HPDE6-E6E7 (cell line): ENCODE measurements around the gene NAT8L.

Experiments used
- DNase-seq: peaks from one replicate; pipeline ENCODE4 v3.0.0; 2011; ENCODE audit warnings: missing footprints; ENCODE audit errors: extremely low spot score

The NAT8L gene

DNA sequence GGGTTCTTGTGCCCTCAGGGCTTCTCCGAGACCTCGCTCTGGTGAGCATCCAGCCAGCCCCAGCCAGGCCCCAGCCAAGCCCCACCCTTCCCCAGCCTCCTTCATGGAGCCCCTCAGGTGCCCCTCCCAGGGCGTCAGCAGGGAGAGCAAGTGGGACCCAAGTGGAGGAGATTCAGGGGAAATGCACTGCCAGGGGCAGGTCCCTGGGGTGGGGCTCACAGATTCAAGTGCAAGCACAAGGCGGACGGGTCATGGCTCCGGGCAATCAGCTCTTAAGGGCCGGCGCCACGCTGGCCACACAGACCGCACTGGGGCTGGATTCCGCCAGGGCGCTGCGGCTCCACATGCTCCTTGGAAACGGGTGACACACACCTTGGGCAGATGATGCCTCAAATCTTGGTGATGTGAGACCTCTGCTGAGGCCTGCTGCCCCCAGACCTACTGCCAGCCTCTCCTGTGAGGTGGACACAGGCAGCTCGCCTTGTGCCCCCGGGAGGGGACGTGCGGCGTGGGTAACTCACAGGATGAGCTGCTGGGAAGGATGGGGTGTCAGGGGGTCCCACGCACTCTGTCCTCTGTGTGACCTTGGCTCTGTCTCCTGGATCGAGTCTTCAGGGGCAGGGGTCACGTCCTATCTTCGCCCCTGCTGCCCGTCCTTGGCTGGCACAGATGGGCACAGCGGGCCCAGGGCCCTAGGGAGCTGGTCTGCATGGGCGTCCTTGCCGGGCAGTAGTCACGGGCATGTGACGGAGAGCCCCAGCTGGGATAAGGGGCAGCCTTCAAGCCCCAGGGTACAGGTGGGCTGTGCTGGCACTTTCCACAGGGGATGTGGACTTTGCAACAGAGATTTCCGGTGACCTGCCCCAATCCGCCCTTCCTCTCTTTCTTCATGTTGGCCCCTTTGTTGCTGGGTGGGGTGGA is 17.1 kb downstream of the NAT8L start:
- DNase-seq: no peak

DNA sequence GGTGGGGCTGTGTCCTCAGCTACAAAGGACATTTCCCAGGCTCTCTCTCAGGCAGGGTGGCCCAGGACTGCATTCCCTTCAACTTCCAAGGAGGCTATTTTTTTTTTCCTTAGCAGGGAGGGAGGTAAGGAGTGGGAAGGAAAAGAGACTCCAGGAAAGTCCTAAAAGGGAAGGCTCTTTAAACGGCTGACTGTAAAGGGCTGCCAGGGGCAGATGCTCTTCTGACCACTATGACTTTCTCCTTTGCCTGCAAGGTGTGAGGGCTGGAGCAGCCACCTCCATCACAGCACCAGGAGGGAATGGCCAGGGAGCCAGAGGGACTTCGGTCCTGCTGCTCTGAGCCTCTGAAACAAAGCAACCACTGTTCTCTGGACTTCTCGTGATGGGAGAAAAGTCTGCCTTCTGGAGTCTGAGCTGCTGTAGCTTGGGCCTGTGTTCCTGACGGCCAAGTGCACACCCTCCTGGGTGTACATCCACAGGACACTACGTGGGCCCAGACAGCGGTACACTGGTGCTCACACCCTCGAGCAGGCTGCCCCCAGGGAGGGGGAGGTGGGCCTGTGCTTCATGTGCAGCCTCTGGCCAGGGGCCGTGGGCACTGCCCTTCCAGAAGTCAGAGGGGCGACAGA is 17.9 kb downstream of the NAT8L start:
- no peak for DNase-seq

DNA sequence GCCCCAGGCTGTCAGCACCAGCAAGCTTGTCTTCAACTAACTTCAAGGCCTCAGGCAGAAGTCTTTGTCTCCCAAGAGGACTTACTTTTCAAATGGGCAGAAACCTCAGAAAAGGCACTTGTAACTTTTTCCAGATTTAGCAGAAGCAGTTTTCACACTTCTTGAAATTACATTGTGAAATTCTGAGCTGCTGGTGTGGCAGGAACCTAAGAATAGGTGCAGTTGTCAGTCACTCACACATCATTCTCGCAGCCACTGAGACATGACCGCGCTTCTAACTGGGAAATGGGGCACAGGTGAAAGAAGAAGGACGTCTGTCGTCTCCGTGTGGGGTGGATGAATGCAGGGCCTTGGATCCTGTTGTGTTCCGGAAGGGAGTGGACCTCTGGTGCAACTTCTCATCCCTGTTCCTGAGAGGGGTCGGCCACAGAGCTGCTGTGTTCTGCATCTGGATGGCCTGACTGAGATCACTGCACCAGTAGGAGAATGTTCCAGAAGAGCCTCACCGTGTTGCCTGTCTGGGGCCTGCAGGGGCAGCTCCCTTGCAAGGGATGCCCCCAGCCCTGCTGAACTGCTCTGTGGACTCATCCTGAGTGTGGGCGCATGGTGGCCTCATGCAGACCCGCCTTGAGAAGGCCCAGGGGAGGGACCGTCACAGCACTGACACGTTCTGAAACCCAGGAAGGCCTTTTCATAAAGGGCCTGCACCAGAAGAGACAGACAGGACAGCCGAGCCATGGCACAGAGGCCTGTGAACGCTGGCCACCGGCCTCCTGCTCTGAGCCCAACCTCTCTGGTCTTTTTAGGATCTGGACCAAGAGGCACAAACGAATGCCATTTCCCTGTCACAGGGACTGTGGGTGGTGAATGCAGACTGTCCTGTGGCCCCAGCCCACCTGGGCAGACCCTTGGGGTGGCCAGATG is 18.7 kb downstream of the NAT8L start:
- no peak for DNase-seq

DNA sequence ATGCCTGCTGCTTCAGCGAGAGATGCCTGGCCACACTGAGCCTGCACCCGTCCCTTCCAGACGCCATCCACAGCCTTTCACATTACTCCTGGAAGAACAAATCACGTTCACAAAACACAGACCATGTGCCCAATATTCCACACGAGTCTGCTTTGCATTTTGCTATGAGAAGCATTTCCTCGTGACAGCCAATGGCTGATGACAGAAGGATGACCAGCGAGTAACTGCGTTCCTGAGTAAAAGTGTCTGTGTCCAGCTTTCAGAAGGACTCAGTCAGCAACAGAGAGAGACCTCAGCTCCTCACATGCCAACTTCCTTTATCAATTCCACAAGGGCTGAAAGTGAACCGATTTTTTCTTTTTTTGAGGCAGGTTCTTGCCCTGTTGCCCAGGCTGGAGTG is 19.5 kb downstream of the NAT8L start:
- DNase-seq: no peak

DNA sequence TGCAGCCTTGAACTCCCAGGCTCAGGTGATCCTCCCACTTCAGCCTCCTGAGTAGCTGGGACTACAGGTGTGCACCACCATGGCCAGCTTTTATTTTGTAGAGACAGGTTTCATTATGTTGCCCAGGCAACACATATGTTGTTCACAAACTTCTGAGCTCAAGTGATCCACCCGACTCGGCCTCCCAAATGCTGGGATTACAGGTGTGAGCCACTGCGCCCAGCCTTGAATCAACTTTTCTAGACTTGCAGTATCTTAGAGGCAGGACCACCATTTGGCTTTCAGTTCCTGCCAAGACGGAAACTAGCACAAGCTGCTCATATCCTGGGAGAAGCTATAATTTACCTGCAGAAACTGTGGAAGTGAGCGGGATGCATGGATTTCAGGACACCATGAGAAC is 19.9 kb downstream of the NAT8L start:
- DNase-seq: no peak

DNA sequence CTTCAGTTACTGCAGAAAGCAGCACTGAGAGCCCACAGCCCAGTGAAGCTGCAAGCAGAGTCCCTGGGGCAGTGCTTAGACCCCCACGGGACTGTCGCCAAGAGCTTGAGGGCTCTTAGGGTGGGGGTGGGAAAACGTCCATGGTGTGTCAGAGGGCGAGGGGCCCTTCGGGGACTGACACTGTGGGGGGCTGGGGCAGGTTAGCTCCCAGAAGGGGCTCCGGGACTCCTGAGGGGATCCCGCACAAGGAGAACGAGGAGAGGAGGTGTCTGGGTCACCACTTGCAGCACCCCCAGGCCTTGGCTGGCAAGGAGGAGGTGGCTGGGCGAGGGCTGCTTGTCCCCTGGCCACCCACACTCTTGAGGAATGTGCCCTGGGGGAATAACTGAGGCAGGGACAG is 20.8 kb downstream of the NAT8L start:
- DNase-seq: no peak

DNA sequence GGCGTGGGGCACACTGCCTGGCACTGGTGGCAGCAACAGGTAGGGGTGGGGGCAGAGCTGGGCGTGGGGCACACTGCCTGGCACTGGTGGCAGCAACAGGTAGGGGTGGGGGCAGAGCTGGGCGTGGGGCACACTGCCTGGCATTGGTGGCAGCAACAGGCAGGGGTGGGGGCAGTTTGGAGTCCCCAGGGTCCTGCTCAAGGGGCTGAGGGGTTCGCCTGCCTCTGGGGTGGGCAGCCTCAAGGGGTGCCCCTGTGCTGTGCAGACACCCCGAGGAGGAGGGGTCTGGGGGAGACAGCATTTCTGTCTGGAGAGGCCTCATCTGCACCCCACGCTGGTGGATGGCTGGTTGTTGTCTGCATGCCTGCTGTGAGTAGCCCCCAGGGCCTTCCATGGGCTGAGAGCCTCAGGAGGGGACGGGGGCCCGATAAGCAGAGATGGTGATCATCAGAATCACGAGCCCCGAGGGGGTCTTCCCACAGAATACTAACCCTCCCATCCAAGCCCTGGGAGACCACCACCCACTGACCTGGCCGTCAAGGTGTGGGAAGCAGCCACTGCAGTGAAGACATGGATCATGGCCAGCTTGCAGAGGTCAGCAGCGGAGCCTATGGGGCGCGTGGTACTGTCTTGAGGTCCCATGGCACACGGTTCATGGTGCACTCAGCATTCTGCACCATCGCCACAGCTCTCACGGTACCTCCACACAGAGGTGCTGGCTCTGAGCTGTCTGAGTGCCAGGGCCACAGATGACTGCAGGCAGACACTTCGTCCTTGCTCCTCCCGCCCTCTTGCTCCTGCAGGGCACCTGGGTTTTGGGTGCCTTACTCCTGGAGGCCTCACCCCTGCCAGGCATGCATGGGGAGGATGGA is 21.5 kb downstream of the NAT8L start:
- no peak for DNase-seq

DNA sequence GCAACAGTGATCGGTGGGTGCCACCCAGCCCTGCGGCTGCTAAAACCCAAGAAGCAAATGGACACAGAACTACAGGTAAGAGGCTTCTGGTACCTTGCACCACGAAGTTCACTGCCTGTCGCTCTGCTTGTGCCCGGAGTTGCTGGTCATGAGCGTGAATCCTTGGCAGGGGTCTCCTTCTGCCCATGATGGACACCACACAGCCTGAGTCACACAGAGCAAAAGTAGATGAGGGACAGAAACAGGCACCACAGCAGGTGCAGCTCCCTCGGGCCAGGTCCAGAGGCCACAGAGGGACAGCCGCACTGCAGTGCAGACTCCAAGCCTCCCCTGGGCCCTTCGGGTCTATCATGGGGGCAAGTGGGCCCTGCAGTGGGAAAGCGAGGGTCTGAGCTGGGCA is 22.4 kb downstream of the NAT8L start:
- no peak for DNase-seq

DNA sequence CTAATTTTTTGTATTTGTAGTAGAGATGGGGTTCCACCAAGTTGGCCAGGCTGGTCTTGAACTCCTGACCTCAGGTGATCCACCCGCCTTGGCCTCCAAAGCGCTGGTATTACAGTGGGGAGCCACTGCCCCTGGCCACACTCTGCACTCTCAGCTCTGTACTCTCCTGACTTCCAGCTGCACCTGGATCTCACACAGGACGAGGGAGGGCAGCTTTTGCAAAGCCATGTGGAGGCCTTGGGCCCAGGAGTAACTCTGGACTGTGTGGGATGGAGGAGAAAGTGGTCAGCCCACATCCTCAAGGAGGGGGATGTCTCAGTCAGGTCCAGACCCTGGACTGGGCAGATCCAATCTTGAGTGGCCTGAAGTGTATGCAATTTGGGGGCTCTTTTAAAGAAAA is 23.0 kb downstream of the NAT8L start:
- DNase-seq: no peak

DNA sequence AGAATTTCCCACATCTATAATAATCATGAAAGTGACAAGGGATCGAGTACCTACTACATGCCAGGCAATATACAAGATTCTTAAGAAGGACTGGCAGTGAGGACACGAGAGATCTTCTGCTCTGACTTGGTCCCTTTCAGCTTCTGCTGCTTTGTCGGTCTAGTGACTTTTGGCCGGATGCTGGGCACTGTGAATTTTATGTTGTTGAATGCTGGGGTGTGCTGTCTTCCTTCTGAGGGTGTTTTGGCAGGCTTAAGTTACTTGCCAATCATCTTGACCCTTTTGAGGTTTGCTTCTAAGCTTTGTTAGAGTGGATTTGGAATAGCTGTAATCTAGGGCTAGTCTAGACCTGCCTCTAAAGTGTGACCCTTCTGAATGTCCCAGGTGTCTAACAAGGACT is 23.5 kb downstream of the NAT8L start:
- no peak for DNase-seq

DNA sequence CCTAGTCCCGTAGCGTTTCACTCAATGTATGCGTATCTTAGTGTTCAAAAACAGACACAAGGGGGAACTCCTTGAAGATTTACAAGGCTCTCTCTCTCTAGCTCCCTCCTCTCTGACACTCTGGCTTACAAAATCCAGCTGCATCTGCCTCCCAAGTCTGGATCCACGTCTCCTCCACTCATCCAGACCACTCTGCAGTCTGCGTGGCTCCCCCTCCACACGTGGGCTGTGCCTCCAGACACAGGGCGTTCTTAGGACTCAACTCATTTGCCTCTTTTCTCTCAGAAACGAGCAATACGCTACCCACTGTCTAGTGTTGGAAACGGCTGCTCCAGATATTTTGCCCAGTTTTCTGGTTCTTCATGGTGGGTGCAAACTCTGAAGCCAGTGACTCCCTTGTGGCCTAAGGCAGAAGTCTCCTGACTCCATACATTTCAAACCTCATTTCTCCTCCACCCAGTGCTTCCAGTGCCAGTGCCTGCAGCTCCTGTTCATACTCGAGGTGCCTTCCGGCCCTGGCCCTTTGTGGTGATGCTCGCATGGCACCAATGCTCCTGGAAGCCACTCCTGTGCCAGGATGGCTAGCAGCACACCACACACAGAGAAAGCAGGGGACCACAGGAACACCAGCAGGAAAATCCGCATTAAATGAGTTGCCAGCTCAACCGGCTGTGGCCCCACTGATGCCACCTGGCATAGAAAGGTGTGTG is 24.1 kb downstream of the NAT8L start:
- DNase-seq: no peak

DNA sequence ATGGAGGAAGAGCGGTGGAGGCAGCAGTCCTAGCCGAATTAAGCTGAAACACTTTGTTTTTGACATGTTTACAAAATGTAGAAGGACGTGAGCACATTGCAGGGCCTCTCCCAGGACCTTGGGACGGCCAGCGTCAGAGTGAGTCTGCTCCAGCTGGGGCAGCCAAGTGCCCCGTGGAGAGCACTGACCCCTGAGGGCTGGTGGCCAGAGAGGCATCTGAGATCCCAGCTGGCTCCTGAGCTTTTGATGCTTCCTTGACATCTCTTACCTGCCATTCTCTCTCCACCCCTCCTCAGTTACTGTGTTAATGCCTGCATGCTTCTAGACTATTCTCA is 24.7 kb downstream of the NAT8L start:
- no peak for DNase-seq

DNA sequence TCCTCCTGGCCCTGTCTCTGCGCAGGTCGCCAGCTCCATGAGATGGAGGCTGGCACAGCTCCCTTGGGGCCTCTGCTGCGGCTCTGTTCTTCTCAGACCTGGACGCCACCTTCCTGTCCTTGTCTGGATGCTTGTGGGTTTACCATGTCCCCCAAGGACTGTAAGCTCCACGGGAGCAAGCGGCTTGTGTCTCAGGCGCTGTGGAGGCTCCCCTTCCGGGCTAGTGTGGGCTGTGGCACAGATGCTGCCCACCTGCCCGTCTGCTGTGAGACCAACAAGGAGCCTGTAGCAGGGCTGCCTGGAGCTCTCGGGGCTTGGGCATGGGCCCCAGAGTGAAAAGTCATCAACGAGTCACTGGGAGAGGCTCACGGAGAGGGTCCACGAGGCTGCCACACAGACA is 25.2 kb downstream of the NAT8L start:
- DNase-seq: no peak

DNA sequence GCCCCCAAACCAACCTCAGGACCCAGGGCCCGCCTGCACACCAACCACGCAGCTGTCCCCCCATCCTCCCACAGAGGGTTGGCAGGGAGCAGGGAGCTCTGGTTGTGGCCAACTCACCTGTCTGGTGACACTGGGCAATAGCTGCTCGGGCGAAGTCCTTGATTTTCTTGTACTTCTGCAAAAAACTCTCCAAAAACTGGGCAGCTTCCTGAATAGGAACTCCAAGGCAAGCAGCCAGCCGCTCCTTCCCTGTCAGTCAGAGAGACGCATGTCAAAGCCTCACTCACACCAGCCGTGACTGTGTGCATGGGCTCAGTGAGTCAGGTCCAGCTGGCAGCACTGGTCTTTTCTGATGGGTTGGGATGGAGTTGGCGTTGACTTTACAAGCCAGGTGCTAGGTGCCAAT is 26.4 kb downstream of the NAT8L start:
- DNase-seq: peak; percentile 19

DNA sequence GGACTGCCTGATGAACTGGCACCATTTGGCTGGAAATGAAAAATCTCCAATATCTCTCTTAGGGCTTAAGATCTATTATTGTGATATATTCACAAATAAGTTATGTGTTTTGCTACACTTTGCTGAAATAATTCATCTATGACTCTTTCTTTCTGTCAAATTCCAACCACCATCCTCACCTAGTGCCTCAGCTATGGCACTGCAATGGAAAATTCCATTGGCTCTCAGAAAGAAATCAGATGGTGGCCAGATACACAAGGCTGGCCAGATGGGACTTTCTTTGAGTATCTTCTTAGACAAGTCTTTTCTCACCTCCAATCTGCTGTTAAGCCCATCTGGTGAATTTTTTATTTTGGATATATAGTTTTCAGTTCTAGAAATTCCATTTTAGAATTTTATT is 28.0 kb downstream of the NAT8L start:
- DNase-seq: no peak

DNA sequence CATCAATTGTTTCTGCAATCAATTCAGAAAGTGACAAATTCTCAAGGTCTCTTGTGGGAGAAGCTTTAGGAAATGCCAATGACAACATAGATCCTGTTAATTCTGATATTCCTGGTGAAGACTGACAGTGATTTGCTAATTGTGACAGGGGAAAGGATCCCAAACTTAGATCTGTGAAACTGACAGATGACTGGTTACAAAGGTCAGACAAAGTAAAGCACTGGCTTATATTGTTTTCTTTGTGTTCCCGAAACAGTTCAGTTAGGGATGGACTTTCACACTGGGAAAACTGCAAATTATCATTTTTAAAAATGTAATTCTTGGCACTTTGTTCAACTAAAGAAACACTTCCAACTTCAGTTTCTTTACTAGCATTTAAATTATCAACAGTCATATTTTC is 30.1 kb downstream of the NAT8L start:
- no peak for DNase-seq

DNA sequence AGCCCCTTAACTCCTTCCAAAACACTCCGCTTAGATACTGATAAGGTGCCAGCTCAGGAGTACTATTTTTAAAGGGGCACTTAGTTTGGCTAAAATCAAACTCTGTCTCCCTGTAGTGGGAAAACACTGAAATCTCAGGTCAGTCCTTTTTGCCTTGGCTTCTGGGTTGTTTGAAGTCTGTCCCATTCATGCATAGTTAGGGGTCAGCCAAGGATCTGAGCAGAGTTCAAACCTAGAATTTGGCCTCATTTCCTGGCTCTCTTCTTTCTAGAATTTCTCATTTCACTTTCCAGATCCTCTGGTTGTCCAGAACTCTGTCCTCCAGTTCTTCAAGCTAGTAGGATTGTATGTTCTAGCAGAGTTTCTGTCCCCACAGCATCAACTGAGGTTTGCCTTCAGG is 31.5 kb downstream of the NAT8L start:
- DNase-seq: no peak

DNA sequence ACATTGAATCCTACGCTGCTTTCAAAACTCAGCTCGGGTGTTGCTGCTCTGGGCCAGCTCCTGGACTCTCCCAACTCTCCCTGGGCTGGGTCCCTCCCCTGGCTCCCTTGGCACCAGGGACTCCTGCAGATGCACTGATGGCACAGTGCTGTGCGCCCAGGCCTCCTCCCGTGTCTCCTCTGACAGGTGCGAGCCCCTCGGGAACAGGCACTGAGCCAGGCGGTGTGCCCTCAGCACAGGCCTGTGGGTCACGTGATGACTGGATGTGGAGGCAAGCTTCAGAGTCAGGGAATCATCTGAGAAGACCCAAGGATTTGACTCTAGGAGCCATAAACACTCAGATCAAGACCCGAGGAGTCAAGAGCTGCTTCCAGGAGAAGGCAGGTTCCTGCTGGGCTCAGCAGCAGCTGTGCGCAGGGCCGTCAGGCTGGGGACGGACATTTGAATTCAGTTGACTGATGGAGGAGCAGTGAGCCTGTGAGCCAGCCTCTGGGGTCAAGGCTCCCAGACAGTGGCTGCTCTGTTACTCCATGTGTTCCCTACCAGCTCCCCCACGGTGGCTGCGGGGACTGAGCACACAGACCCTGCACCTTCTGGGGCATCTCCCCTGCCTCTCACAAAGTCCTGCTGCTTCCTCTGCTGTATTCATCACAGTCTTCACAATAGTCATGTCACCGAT is 33.0 kb downstream of the NAT8L start:
- no peak for DNase-seq

DNA sequence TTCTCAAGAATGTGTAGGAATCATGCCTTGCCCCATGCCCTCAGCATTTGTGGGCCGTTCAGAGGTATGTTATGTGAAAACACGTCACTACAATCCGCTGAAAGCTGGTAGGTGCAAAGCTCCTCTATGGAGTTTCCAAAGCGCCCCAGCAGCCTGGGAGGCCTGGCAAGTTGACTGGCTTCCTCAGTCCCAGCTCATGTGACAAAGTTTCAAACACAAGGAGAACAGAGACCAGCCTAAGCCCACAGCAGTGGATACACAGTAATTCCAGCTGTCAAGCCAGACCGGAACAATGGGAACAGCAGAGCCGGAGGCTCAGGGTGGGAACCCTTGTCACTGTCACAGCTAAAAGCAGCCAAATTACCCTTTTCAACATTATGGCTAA is 33.5 kb downstream of the NAT8L start:
- DNase-seq: no peak

DNA sequence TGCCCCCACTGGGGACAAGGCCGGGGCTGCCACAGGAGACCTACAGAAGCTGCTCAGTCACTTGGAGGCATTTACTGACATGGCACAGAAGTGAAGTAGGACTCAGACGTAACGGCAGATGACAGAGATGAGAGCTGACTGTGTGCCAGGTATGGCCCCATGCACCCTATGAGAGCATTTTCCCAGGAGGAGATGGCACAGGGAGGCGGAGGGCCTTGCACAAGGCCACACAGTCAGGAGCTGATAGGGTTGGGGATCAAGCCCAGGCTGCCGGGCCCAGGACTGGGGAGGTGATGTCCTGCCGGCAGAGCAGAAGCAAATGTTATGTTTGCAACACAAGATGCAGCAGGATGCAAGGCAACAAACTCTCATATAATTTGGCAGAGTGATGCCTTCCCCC is 34.1 kb downstream of the NAT8L start:
- no peak for DNase-seq
